ENCODE results near the gene IQGAP2. TPM values are rescaled to one million over a fixed set of nuclear protein-coding genes. Genes with fewer than 3 reads are reported as not detected.

Gene IQGAP2
- polyA plus RNA-seq, 1 donor: 8.2 TPM

DNA sequence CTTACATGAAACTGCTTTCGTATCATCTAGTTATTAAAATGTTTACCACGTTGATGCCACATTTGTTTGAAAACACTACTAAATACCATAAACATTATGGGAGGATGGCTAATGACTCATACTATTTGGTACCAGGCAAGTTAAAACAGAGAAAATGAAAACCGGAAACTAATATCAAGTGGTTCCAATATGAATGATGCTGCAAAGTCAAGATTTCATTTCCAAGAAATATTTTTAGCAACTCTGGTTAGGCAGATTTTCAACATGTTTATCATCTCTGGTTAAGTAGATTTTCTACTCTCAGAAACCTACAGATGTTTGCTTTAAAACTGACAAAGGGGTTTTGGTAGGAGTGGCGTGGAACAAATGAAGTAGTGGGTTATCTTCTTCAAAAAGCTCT, 307.9 kb downstream of the IQGAP2 start:
- no peak for DNase-seq (ENCODE audit: low read depth)

DNA sequence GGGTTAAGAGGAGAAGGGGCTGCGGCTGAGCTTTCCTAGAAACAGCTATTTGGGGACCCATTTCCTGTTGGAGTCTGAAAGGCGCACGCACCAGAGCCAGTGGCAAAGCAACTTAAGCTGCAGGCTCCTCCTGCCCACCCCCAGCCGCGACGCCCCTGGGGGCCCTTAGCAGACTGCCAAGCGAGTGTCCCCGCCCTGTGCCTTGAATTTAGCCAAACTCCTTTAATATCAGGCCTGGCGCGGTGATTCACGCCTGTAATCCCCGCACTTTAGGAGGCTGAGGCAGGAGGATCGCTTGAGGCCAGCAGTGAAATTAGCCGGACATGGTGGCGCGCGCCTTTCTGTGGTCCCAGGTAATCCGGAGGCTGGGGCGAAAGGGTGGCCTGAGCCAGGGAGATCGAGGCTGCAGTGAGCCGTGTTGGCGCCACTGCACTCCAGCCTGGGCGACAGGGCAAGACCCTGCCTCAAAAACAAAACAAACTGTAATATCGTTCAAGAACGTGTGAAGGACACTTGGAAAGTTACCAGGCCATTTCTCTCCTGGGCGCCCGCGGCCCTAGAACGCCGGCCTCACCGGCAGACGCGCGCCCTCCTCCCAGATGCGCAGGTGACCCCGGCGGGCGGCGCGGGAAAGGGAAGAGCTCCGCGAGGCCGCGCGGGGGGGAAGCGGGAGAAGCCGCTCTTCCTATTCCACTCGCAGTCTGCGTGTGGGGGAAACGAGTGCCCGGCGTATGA, 311.8 kb downstream of the IQGAP2 start:
- no peak for DNase-seq (ENCODE audit: low read depth)

DNA sequence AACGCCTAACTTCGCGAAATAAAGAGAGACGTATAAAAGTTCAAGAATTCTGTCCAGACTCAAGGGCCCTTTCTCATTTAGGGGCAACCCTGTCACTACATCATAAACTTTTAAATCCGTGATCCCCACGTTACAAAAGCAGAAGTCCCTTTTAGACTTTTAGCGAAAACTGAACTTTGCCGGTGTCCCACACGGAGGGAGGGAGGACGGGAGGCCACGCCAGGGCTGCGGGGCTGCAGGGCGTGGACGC, 312.3 kb downstream of the IQGAP2 start:
- DNase-seq (ENCODE audit: low read depth): no peak

DNA sequence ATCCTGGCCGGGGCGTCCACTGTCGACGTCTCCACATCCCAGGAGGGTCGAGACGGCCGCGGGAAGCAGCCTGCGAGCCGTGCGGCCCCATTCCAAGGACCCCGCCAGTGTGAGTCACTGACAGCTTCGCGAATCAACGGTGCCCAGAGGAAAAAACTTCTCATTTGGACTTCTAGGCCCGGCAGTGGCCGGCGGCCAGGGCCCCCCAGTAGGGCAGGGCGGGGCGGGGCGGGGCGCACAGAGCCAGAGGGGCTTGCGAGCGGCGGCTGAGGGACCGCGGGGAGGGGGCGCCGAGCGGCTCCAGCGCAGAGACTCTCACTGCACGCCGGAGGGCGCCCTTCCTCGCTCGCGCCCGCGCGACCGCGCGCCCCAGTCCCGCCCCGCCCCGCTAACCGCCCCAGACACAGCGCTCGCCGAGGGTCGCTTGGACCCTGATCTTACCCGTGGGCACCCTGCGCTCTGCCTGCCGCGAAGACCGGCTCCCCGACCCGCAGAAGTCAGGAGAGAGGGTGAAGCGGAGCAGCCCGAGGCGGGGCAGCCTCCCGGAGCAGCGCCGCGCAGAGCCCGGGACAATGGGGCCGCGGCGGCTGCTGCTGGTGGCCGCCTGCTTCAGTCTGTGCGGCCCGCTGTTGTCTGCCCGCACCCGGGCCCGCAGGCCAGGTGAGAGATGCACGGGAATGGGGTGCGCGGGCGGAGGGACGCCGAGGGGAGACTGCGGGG, 312.8 kb downstream of the IQGAP2 start, which contains the start of gene F2R:
TSS of gene F2R (plus strand) at position 391 of the 720 bp plus-strand sequence. CDS start at position 573, 182 bp downstream.
- DNase-seq (ENCODE audit: low read depth): no peak

DNA sequence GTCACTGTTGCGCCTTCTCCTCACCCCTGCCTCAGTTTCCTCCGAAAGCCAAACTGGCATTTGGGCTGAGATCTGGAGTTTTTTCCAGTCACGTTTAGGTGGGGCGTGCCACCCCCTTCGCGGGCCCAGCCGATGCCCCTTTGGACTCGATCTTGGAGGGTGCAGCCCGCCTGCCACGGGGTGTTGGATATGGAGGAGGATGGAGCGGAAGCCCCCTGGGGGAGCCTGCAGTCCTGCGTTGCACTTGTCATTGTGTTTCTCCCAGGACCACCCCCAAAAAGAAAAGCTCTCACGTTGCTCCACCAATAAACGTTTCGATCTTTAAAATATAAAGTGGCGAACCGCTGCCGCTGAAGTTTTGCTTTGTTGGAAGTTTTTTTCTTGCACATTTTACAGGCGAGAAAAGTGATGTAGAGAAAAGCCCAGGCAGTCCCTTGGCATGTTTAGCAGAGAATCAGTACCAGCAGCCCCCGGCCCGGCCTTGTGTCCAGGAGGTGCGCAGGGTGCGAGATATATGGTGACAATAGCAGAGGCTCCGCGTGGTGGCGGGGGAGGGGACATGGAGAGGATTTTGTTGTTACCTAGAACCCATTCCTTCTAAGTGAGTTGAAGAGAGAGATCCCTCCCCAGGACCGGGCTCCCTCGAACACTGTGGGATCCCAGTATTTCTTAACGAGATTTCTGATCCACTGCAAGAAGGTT, 313.5 kb downstream of the IQGAP2 start:
- no peak for DNase-seq (ENCODE audit: low read depth)

DNA sequence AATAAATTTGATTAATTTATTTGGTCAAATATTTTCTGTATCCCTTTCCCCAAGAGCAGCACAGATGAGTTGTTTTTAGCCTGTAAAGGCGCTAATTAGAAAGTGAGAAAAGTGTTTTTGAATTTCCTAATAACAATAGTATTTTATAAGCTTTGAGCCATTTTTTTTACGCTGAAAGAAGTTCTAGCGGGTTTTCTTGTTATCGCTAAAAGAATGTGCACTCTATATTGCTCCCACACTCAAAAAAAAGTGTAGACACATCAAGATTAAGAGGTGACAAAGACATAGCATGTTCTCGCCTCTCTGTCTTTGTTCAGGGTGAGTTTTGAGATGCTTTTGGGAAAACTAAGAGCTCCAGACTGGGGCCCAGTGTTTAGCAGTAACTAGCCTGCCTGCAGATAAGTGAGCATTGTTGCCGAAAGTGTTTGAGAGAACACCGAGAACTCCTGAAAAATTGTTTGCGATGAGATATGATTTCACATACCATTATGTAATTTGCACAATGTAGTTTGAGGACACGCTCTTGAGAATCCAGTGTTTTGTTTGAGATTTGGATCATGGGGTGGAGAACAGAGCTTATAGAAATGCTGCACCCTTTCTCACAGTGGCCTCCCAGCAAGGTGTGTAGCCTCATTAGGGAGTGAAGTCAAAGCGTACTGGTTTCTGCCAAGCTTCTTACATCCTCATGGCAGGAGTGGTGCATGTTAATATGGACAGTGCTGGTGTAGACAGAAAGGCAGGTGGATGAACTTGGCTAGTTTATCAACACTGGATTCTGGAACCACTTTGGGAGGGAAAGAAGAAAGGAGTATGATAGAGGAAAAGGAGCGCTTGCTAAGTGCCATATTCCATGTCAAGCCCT, 314.4 kb downstream of the IQGAP2 start:
- no peak for DNase-seq (ENCODE audit: low read depth)

DNA sequence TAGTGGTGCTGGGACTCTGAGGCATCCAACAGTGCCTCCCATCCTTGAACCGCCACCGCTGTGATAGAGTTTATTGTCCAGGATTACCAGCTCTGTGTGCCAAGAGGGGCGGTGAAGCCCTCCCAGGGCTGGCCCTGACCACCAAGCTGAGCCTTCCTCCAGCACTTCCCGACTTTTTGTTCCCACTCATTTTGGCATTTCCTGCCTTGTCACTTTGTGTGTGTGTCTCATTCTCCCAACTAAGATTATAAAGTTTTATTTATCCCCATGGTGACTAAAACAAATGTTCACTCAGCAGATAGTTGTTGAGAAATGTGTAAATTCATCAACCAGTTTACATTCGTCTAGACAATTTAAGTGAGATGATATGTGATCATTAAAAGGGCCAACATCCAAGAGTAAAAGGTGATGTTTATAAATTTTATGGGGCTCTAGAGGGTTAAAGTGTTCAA, 315.3 kb downstream of the IQGAP2 start:
- no peak for DNase-seq (ENCODE audit: low read depth)

DNA sequence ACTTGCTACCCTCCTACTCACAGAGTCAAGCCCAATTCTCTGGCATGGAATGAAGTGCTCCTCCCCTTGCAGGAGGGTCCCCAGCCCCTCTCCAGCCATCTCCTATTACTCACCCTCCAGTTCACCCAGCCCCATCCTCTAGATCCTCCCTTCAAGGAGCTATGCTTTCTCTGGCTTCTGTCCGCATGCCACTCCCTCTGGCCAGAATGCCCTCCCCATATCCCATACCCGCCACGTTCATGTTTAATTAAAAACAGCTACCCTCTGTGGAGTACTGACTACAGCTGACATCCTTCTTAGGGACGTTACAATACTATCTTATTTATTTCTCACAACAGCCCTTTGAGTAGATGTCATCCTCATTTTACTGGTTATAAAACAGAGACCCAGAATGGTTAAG, 315.8 kb downstream of the IQGAP2 start:
- no peak for DNase-seq (ENCODE audit: low read depth)

DNA sequence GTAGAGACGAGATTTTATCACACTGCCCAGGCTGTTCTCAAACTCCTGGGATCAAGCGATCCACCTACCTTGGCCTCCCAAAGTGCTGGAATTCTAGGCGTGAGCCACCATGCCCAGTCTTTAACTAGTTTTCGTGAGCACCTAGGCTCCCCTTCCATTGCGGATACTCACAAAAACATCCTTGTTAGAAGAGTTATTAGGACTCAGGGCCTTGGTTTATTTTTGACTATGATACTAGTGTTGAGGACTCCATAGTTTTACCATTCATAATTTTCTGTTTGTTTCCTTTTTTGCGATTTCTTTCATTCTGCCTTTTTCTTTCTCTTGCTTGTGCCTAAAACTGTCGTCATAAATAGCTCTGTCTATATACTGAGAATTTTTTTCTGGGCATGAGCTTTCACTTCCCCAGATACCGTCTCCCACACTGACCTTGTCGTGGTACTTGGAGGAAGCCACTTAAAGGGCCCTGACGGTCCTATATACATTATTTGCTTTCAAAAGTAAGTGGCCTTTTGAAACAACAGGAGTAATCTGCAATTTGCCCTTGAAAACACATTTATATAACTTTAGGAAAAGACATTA, 318.0 kb downstream of the IQGAP2 start:
- no peak for DNase-seq (ENCODE audit: low read depth)

DNA sequence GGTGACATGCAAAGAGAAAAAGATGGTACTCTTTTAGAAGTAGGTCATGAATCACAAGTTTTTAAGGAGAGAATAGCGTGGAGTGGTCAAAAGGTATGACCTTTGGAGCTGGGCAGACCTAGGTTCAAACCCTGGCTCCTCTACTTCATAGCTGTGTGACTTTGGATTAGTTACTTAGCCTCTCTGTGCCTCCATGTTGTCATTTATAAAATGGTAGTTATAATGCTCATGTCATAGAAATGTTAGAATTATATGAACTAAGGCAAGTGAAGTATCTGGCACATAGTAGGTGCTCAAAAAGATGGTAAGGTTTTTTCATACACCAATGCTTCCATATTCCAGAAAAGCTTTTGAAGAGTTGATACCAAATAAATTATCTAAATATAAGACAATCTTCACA, 320.2 kb downstream of the IQGAP2 start:
- no peak for DNase-seq (ENCODE audit: low read depth)

DNA sequence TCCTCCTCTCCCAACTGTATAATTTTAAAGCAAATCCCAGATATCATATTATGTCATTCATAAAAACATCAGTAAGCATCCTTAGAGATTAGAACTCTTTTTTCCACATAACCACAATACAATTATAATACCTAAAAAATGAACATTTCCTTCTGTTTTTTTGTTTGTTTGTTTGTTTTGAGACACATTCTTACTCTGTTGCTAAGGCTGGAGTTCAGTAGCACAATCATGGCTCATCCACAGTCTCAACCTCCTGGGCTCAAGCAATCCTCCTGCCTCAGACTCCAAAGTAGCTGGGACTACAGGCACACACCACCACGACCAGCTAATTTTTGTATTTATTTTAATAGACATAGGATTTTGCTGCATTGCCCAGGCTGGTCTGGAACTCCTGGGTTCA, 320.8 kb downstream of the IQGAP2 start:
- DNase-seq (ENCODE audit: low read depth): no peak

DNA sequence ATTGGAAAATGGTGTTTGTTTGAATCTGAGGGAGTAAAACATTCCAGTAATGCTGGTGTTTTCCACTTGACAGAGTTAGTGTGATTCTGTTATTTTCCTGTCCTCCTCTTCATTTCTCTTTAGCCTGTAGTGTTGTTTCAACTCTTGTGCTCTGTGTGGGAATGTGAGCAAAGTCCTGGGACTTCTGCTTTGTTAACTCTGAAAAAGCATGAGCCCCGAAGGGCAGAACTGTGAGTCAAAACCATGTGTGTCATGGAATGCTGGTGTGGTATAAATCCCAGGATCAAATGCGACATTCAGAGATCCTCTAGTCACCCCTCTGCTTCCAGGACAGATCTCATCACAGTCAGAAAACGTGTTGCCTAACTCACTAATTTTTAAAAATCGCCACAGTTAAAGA, 321.8 kb downstream of the IQGAP2 start:
- DNase-seq (ENCODE audit: low read depth): no peak

DNA sequence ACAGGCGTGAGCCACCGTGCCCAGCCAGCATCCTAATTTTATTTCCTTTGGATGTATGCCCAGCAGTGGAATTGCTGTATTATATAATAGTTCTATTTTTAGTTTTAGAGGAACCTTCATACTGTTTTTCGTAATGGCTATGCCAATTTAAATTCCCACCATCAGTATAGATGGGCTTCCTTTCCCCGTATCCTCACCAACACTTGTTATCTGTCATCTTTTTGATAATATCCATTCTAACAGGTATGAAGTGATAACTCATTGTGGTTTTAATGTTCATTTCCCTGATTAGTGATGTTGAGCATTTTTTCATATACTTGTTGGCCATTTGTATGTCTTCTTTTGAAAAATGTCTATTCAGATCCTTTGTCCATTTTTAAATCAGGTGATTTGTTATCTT, 325.9 kb downstream of the IQGAP2 start:
- DNase-seq (ENCODE audit: low read depth): no peak

DNA sequence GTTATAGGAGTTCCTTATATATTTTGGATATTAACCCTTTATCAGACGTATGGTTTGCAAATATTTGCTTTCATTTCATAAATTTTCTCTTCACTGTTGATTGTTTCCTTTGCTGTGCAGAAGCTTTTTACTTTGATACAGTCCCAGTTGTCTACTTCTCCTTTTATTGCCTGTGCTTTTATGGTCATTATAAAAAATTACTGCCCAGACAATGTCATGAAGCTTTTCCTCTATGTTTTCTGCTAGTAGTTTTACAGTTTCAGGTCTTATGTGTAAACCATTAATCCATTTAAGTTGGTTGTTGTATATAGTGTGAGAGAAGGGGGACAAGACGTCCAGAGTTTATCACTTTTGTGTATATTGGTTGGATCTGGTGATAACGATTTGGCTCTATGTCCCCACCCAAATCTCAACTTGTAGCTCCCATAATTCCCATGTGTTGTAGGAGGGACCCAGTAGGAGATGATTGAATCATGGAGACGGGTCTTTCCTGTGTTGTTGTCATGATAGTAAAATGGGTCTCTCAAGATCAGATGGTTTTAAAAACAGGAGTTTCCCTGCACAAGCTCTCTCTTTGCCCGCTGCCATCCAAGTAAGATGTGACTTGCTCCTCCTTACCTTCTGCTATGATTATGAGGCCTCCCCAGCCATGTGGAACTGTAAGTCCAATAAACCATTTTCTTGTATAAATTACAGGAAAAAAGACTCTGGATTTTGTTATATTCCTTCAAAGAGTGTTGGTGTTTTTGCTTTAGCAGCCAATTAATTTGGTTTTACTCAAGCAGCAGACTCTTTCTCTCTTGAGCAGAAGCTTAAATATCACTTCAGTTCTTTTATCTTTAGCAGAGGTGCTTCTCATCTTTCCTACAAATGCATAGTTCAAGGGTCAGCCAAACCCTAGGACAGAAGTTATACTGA, 326.5 kb downstream of the IQGAP2 start:
- no peak for DNase-seq (ENCODE audit: low read depth)

DNA sequence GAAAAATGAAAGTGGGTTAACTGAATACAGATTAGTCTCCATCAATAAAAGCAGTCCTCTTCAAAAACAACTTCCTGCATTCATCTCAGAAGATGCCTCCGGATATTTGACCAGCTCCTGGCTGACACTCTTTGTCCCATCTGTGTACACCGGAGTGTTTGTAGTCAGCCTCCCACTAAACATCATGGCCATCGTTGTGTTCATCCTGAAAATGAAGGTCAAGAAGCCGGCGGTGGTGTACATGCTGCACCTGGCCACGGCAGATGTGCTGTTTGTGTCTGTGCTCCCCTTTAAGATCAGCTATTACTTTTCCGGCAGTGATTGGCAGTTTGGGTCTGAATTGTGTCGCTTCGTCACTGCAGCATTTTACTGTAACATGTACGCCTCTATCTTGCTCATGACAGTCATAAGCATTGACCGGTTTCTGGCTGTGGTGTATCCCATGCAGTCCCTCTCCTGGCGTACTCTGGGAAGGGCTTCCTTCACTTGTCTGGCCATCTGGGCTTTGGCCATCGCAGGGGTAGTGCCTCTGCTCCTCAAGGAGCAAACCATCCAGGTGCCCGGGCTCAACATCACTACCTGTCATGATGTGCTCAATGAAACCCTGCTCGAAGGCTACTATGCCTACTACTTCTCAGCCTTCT, 329.4 kb downstream of the IQGAP2 start:
- no peak for DNase-seq (ENCODE audit: low read depth)

DNA sequence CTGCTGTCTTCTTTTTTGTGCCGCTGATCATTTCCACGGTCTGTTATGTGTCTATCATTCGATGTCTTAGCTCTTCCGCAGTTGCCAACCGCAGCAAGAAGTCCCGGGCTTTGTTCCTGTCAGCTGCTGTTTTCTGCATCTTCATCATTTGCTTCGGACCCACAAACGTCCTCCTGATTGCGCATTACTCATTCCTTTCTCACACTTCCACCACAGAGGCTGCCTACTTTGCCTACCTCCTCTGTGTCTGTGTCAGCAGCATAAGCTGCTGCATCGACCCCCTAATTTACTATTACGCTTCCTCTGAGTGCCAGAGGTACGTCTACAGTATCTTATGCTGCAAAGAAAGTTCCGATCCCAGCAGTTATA, 329.9 kb downstream of the IQGAP2 start:
- DNase-seq (ENCODE audit: low read depth): no peak

DNA sequence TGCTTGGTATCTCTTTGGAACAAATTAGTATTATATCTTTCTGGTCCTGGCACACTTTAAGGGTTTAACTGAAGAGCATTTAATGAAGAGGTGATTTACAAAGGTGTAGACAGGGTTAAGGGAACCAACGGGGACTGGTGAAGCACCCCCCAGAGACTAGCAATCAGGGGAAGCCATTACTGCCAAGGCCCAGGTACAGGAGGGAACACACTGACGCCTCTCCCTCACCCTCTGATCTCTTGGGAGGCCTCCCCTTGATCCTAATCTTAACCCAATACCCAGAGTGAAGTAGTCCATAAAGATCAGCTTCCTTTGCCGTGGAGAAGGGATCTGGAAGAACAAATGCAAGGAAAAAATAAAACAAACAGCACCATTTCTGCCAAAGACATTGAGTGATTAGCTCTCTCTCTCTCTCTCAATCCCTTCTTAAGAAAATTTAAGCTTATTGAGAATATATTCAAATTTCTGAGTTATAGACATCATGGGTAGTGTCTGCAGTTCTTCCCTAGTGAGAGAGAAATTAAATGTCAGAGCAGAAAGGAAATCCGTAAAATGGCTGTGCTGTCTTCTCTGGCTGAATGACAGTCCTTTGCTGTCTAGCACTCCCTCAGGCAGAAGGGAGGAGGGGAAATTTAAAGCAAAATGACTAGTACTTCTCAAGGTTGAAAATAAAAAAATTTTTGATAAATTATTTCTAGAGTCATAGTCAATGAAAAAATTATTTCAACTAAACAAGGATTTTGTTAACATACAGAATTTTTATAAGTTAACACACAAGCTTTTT, 332.9 kb downstream of the IQGAP2 start:
- DNase-seq (ENCODE audit: low read depth): no peak

DNA sequence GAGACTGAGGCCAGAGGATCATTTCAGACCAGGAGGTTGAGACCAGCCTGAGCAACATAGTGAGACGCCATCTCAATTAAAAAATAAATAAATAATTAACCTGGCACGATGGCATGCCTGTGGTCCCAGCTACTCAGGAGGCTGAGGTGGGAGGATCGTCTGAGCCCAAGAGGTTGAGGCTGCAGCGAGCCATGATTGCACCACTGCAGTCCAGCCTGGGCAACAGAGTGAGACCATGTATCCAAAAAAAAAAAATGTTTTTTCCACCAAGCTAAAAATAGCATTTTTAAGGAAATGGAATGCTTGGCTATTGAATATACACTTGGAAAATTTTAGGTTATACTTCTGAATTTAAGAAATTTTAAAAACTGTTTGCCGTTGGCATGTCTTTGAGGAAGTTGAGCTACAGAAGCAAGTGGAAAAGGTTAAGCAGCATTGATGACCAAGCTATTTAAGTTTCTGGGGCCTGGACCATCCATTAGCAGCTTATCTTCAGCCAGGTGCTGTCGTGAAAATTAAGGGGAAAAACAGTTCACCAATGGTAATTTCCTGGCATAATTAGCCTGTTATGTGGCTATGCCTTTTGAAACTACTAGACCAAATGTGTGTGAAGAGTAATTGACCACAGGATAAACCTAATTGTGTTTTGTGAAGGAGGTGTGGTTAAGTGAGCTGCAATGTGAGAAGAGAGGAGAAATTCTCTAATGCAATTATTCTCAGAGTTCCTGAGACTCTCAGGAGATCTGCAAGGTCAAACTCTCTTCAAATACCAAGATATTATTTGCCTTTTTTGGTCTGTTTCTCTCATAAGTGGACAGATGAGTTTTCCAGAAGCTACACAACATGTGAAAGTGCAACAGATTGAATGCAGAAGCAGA, 333.8 kb downstream of the IQGAP2 start:
- DNase-seq (ENCODE audit: low read depth): no peak
